HepG2 (cell line): ENCODE measurements around the gene PDGFA. TPM values are rescaled to one million over a fixed set of nuclear protein-coding genes. Genes with fewer than 3 reads are reported as not detected.

Experiments
- BCL6 ChIP-seq: IDR thresholded peaks from 2 replicates; pipeline ENCODE4 v1.6.1; 2016; ENCODE audit warnings: missing genetic modification reagents, missing compliant biosample characterization
- CREM ChIP-seq, 2 experiments: sonication (generic) in 1 of 2; formaldehyde crosslinking in 1 of 2; IDR thresholded peaks; 2 replicates each; pipeline versions ENCODE4 v1.4.0 to v1.6.1; 2016 to 2020; ENCODE audit warnings: antibody characterized with exemption in 1 of 2, mild to moderate bottlenecking in 1 of 2, missing genetic modification reagents in 1 of 2
- GABPB1 ChIP-seq: IDR thresholded peaks from 2 replicates; pipeline ENCODE4 v1.6.1; 2016; ENCODE audit warnings: mild to moderate bottlenecking, missing genetic modification reagents, moderate library complexity, missing compliant biosample characterization
- GATAD1 ChIP-seq: IDR thresholded peaks from 2 replicates; pipeline ENCODE4 v1.6.1; 2016; ENCODE audit warnings: missing genetic modification reagents, missing compliant biosample characterization
- JUN ChIP-seq: sonication (generic); formaldehyde crosslinking; IDR thresholded peaks from 2 replicates; pipeline ENCODE4 v1.4.0; 2020; ENCODE audit warnings: mild to moderate bottlenecking, missing genetic modification reagents
- MZF1 ChIP-seq: sonication (generic); formaldehyde crosslinking; IDR thresholded peaks from 2 replicates; pipeline ENCODE4 v1.8.1; 2023; ENCODE audit warnings: mild to moderate bottlenecking, missing genetic modification reagents, borderline replicate concordance
- NCOA2 ChIP-seq: sonication (generic); formaldehyde crosslinking; IDR thresholded peaks from 2 replicates; pipeline ENCODE4 v1.8.0; 2022; ENCODE audit warnings: inconsistent platforms
- NFAT5 ChIP-seq: sonication (generic); formaldehyde crosslinking; IDR thresholded peaks from 2 replicates; pipeline ENCODE4 v1.4.0; 2020; ENCODE audit warnings: missing genetic modification reagents
- NR2F2 ChIP-seq: IDR thresholded peaks from 2 replicates; pipeline ENCODE4 v1.6.1; 2012; ENCODE audit warnings: low read depth, inconsistent platforms, borderline replicate concordance
- RFX5 ChIP-seq: IDR thresholded peaks from 2 replicates; pipeline ENCODE4 v1.6.1; 2011; ENCODE audit warnings: low read depth, low read length, improper control_type of control experiment
- SATB2 ChIP-seq: sonication (generic); formaldehyde crosslinking; IDR thresholded peaks from 2 replicates; pipeline ENCODE4 v1.5.0; 2020; ENCODE audit warnings: missing genetic modification reagents
- SCMH1 ChIP-seq: sonication (generic); formaldehyde crosslinking; IDR thresholded peaks from 2 replicates; pipeline ENCODE4 v1.9.0; 2021; ENCODE audit warnings: missing genetic modification reagents, mild to moderate bottlenecking, borderline replicate concordance
- SP140L ChIP-seq: sonication (generic); formaldehyde crosslinking; IDR thresholded peaks from 2 replicates; pipeline ENCODE4 v1.4.0; 2020; ENCODE audit warnings: missing genetic modification reagents, borderline replicate concordance
- TERF1 ChIP-seq: sonication (generic); formaldehyde crosslinking; IDR thresholded peaks from 2 replicates; pipeline ENCODE4 v1.8.0; 2022; ENCODE audit warnings: mild to moderate bottlenecking, missing genetic modification reagents, moderate library complexity
- U2AF2 ChIP-seq: fragments of 200-400 bp; formaldehyde crosslinking; IDR thresholded peaks from 2 replicates; pipeline ENCODE4 v1.6.1; 2017; ENCODE audit warnings: low read depth, mild to moderate bottlenecking, low read length
- ZBTB43 ChIP-seq: sonication (generic); formaldehyde crosslinking; conservative IDR thresholded peaks from 2 replicates; pipeline ENCODE4 v1.4.0; 2020; ENCODE audit warnings: missing genetic modification reagents
- ZGPAT ChIP-seq: IDR thresholded peaks from 2 replicates; pipeline ENCODE4 v1.6.1; 2016; ENCODE audit warnings: mild to moderate bottlenecking
- ZNF556 ChIP-seq: sonication (generic); formaldehyde crosslinking; IDR thresholded peaks from 2 replicates; pipeline ENCODE4 v1.4.0; 2020; ENCODE audit warnings: mild to moderate bottlenecking, missing genetic modification reagents, borderline replicate concordance
- ZNF567 ChIP-seq: sonication (generic); formaldehyde crosslinking; IDR thresholded peaks from 2 replicates; pipeline ENCODE4 v1.8.1; 2023; ENCODE audit warnings: mild to moderate bottlenecking, missing genetic modification reagents, borderline replicate concordance
- ZNF580 ChIP-seq: IDR thresholded peaks from 2 replicates; pipeline ENCODE4 v1.6.1; 2016; ENCODE audit warnings: low read depth, borderline replicate concordance
- polyA plus RNA-seq, 8 experiments: library from polyadenylated mRNA; depleted of rRNA in 3 of 8; stranded (reverse) in 7 of 8; unstranded in 1 of 8; fragments of >200 nt; fragmentation: Illumina TruSeq in 4 of 8; extraction: Trizol in 4 of 8; gene quantifications; 2 replicates each; pipeline versions ENCODE4 v1.2.1 to v1.2.3, GENCODE V29; 2011 to 2016; ENCODE audit warnings: low read depth in 4 of 8, missing spikeins in 1 of 8, mixed read lengths in 1 of 8; ENCODE audit not compliant: insufficient read depth in 1 of 8
- total RNA-seq, 5 experiments: library from RNA; depleted of rRNA; stranded (reverse); fragments of >200 nt; fragmentation: Illumina TruSeq; extraction: Trizol; gene quantifications; 2 replicates each; pipeline ENCODE4 v1.2.3, GENCODE V29; 2016; ENCODE audit warnings: low read depth in 1 of 5

PDGFA gene
- total and polyA plus RNA-seq, 2 of the 13 experiments (the other 11 are each of a cell fraction or from before 2014, with no cell fraction given): 1.5 to 3.4 TPM

- TF ChIP-seq NFAT5 (CRISPR knock-in tag) (no peak), BCL6 (CRISPR knock-in tag) (peak; percentile 55; the same call in 1 of the 2 replicates), TERF1 (CRISPR knock-in tag) (no peak), ZBTB43 (no peak; the same call in 1 of the 2 replicates), U2AF2 (no peak), CREM (IDR thresholded peaks at IDR 0.05) (0 out of 2 replicates have a peak, but pooled peaks have one; percentile 16), CREM (CRISPR knock-in tag; IDR thresholded peaks at IDR 0.05) (no peak), MZF1 (no peak), ZGPAT (CRISPR knock-in tag) (peak; percentile 37; the same call in 1 of the 2 replicates), SATB2 (CRISPR knock-in tag) (no peak), SP140L (CRISPR knock-in tag) (no peak), ZNF580 (no peak), RFX5 (no peak), ZNF567 (CRISPR knock-in tag) (0 out of 2 replicates have a peak, but pooled peaks have one; percentile 1), JUN (CRISPR knock-in tag) (peak; percentile 79; the same call in 1 of the 2 replicates), GABPB1 (CRISPR knock-in tag) (peak; percentile 27; the same call in 1 of the 2 replicates), ZNF556 (CRISPR knock-in tag) (peak; percentile 23; the same call in 1 of the 2 replicates), SCMH1 (CRISPR knock-in tag) (no peak), NCOA2 (no peak), GATAD1 (CRISPR knock-in tag) (no peak), NR2F2 (no peak)
Observed at GRCh38 chr7:537911-538634, 18.4 kb upstream of the PDGFA start (continued).
